Liver (tissue), 3 donors: Measurements from ENCODE around the gene ZDHHC11B.

Experiments
- EGR1 ChIP-seq, 2 donors: IDR thresholded peaks; 2 replicates each; pipeline ENCODE4 v1.6.1; 2016 to 2018; ENCODE audit warnings: antibody characterized with exemption in 2 of 2, low read depth in 2 of 2
- FOXA1 ChIP-seq: IDR thresholded peaks from 2 replicates; pipeline ENCODE4 v1.6.1; 2016; ENCODE audit warnings: antibody characterized with exemption
- TAF1 ChIP-seq: conservative IDR thresholded peaks from 2 replicates; pipeline ENCODE4 v1.6.1; 2016; ENCODE audit warnings: antibody characterized with exemption, mild to moderate bottlenecking
- TF ChIP-seq, protein P1 (sequence below): fragments of 150-350 bp; IDR thresholded peaks from 2 replicates; pipeline ENCODE4 v1.5.1; 2017; ENCODE audit warnings: improper control_type of control experiment, low read depth, low read length; ENCODE audit not compliant: missing input control
- TF ChIP-seq, protein P2 (sequence below): IDR thresholded peaks from 2 replicates; pipeline ENCODE4 v1.6.1; 2016; ENCODE audit warnings: antibody characterized with exemption
- donor health status: healthy.
- donor health status: healthy.

DNA sequence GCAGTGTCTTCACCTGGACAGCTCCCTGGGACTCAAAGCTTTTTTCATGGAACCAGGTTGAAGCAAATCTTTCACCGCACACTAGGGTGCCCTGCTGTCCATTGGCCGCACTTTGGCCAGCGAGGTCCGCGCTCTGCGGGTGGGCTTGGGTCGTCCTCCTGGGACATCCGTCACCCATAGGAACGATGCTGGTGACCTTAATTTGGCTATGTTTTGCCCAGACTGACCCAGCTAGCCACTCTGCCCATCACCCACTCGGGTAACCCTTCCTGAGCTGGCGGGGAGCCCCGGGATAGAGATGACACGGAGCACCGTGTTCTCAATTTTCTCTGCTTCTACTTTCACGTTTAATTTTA lies 25.9 kb downstream of the ZDHHC11B start:
- TF ChIP-seq, protein P1, sequence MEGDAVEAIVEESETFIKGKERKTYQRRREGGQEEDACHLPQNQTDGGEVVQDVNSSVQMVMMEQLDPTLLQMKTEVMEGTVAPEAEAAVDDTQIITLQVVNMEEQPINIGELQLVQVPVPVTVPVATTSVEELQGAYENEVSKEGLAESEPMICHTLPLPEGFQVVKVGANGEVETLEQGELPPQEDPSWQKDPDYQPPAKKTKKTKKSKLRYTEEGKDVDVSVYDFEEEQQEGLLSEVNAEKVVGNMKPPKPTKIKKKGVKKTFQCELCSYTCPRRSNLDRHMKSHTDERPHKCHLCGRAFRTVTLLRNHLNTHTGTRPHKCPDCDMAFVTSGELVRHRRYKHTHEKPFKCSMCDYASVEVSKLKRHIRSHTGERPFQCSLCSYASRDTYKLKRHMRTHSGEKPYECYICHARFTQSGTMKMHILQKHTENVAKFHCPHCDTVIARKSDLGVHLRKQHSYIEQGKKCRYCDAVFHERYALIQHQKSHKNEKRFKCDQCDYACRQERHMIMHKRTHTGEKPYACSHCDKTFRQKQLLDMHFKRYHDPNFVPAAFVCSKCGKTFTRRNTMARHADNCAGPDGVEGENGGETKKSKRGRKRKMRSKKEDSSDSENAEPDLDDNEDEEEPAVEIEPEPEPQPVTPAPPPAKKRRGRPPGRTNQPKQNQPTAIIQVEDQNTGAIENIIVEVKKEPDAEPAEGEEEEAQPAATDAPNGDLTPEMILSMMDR, result no peak
- no peak for TF ChIP-seq EGR1 (IDR thresholded peaks at IDR 0.05; ENCODE audit: low read depth in 2 of 2)
- TF ChIP-seq, protein P2, sequence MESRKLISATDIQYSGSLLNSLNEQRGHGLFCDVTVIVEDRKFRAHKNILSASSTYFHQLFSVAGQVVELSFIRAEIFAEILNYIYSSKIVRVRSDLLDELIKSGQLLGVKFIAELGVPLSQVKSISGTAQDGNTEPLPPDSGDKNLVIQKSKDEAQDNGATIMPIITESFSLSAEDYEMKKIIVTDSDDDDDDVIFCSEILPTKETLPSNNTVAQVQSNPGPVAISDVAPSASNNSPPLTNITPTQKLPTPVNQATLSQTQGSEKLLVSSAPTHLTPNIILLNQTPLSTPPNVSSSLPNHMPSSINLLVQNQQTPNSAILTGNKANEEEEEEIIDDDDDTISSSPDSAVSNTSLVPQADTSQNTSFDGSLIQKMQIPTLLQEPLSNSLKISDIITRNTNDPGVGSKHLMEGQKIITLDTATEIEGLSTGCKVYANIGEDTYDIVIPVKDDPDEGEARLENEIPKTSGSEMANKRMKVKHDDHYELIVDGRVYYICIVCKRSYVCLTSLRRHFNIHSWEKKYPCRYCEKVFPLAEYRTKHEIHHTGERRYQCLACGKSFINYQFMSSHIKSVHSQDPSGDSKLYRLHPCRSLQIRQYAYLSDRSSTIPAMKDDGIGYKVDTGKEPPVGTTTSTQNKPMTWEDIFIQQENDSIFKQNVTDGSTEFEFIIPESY, result no peak
- no peak for TF ChIP-seq TAF1
- no peak for TF ChIP-seq FOXA1
